Measurements from ENCODE around the gene FAM72D.
"Not testable (repeated sequence)": the region's sequence is repeated elsewhere in the genome, so short reads cannot be mapped to it uniquely, and the experiment has no call there.

DNA sequence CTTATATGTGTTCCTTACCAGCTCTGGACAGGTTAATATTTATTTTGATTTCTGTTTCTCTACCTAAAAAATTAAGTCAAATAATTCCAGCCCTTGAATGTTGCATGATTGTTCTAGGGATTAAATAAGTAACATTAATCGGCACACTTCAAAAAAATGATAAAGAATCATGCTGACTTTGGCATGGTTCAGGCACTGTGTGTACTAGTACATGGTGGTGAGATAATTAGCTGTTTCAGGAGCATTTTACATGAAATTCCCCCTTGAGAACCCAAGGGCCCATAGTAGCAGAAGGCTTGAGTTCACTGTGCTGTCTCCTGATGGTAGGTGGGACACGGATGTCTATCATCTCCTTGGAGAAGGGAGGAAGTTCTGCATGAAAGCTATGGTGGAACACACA lies 44.8 kb downstream of the FAM72D start:
- TF ChIP-seq ZNF660 (tag by site-specific recombination; IDR thresholded peaks at IDR 0.05); REST (tag by site-specific recombination; IDR thresholded peaks at IDR 0.05); CTCF (tag by site-specific recombination; IDR thresholded peaks at IDR 0.05); KLF7 (tag by site-specific recombination; IDR thresholded peaks at IDR 0.05; ENCODE audit: borderline replicate concordance); MEIS1 (CRISPR knock-in tag; IDR thresholded peaks at IDR 0.05; ENCODE audit: borderline replicate concordance); ZBTB10 (tag by site-specific recombination; IDR thresholded peaks at IDR 0.05); ZNF555 (tag by site-specific recombination; conservative IDR thresholded peaks at IDR 0.05); TCF7L2 (IDR thresholded peaks at IDR 0.05; ENCODE audit: borderline replicate concordance, low read depth, low read length); ZNF785 (tag by site-specific recombination; IDR thresholded peaks at IDR 0.05); ZNF394 (tag by site-specific recombination; IDR thresholded peaks at IDR 0.05; ENCODE audit: borderline replicate concordance): not testable (repeated sequence)

Measured in HEK293 (cell line).